ENCODE results near the gene GALNT1.

DNA sequence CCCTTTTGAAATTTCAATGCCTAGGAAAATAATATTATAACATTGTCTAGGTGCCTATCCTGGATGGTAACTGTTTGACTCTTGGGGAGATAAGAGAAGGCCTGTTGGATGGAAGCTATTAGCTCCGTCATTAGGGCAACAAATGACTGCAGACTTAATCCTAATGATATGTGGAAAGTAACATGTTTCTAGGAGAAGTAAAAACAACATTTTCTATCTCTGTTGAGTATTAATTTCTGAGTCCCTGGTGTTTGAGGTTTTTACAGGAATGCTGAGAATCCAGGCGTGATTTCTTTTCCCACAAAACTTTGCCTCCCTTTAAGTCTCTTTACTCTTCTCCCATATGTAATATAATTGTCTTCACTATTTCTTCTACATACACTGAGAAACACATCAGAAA, 159.1 kb downstream of the GALNT1 start:
- TF ChIP-seq, protein P1, sequence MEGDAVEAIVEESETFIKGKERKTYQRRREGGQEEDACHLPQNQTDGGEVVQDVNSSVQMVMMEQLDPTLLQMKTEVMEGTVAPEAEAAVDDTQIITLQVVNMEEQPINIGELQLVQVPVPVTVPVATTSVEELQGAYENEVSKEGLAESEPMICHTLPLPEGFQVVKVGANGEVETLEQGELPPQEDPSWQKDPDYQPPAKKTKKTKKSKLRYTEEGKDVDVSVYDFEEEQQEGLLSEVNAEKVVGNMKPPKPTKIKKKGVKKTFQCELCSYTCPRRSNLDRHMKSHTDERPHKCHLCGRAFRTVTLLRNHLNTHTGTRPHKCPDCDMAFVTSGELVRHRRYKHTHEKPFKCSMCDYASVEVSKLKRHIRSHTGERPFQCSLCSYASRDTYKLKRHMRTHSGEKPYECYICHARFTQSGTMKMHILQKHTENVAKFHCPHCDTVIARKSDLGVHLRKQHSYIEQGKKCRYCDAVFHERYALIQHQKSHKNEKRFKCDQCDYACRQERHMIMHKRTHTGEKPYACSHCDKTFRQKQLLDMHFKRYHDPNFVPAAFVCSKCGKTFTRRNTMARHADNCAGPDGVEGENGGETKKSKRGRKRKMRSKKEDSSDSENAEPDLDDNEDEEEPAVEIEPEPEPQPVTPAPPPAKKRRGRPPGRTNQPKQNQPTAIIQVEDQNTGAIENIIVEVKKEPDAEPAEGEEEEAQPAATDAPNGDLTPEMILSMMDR (IDR thresholded peaks at IDR 0.05), result no peak
- TF ChIP-seq POLR2AphosphoS5 (IDR thresholded peaks at IDR 0.05) (no peak), POLR2A (IDR thresholded peaks at IDR 0.05) (no peak)

All from prostate gland (tissue), 2 donors.